KBM-7 (cell line): ENCODE results near the gene SWAP70.
A peak's percentile ranks its signal among the peaks of the same experiment; 100 is the strongest.
"Not testable (repeated sequence)": the region's sequence is repeated elsewhere in the genome, so short reads cannot be mapped to it uniquely, and the experiment has no call there.

Source experiments
- DNase-seq: peaks from one replicate; pipeline ENCODE4 v3.0.0-alpha.2; 2015
- in situ Hi-C: fragments of 300-500 bp; cut with MboI; formaldehyde crosslinking; loops from 2 replicates; pipeline ENCODE4 v1.14.3; 2020; ENCODE audit warnings: low sequenced_read_pairs, low pct_unique_long_range_greater_than_20kb, mixed read lengths

SWAP70 gene

GRCh38 chr11:9739123-9739900, 75.4 kb downstream of the SWAP70 start:
- peak; percentile 81 for DNase-seq
- in situ Hi-C loops, result no loop called here

- no peak for DNase-seq
- in situ Hi-C loops, result loop anchor here (10.0 kb wide), 1 partner anchor 126 kb away; no protein-coding TSS in a partner anchor
Observed at GRCh38 chr11:9740202-9740883, 76.5 kb downstream of the SWAP70 start.

- in situ Hi-C loops, result loop anchor here (10.0 kb wide), 1 partner anchor 126 kb away; no protein-coding TSS in a partner anchor
- DNase-seq, result no peak
Observed at GRCh38 chr11:9741260-9741659, 77.4 kb downstream of the SWAP70 start.

- DNase-seq, result not testable (repeated sequence)
- in situ Hi-C loops, result loop anchor here (10.0 kb wide), 1 partner anchor 129 kb away; no protein-coding TSS in a partner anchor
Observed at GRCh38 chr11:9743512-9743911, 79.6 kb downstream of the SWAP70 start.

GRCh38 chr11:9745411-9746211, 81.7 kb downstream of the SWAP70 start:
- DNase-seq, result no peak
- in situ Hi-C loops, result loop anchor here (10.0 kb wide), 1 partner anchor 131 kb away; no protein-coding TSS in a partner anchor

GRCh38 chr11:9747229-9747628, 83.4 kb downstream of the SWAP70 start:
- no peak for DNase-seq
- in situ Hi-C loops, result loop anchor here (10.0 kb wide), 1 partner anchor 132 kb away; no protein-coding TSS in a partner anchor

GRCh38 chr11:9747828-9748227, 84.0 kb downstream of the SWAP70 start:
- DNase-seq, result no peak
- in situ Hi-C loops, result loop anchor here (10.0 kb wide), 1 partner anchor 133 kb away; no protein-coding TSS in a partner anchor

- in situ Hi-C loops, result loop anchor here (10.0 kb wide), 1 partner anchor 134 kb away; no protein-coding TSS in a partner anchor
- peak; percentile 91 for DNase-seq
Observed at GRCh38 chr11:9748361-9748970, 84.6 kb downstream of the SWAP70 start.

GRCh38 chr11:9750551-9750950, 86.7 kb downstream of the SWAP70 start:
- in situ Hi-C loops, result loop anchor here (25.0 kb wide), 2 partner anchors 212 to 562 kb away; partner anchors contain the start of gene ADM
- no peak for DNase-seq

- DNase-seq, result no peak
- in situ Hi-C loops, result loop anchor here (25.0 kb wide), 2 partner anchors 210 to 560 kb away; partner anchors contain the start of gene ADM
Observed at GRCh38 chr11:9752091-9752490, 88.2 kb downstream of the SWAP70 start.

- in situ Hi-C loops, result loop anchor here (25.0 kb wide), 2 partner anchors 209 to 559 kb away; partner anchors contain the start of gene ADM
- DNase-seq, result peak; percentile 37
Observed at GRCh38 chr11:9753021-9753420, 89.1 kb downstream of the SWAP70 start.

GRCh38 chr11:9754010-9754471, 90.2 kb downstream of the SWAP70 start:
- DNase-seq, result no peak
- in situ Hi-C loops, result loop anchor here (25.0 kb wide), 2 partner anchors 208 to 558 kb away; partner anchors contain the start of gene ADM

- no peak for DNase-seq
- in situ Hi-C loops, result loop anchor here (25.0 kb wide), 2 partner anchors 207 to 557 kb away; partner anchors contain the start of gene ADM
Observed at GRCh38 chr11:9755561-9756185, 91.8 kb downstream of the SWAP70 start.

GRCh38 chr11:9756461-9756860, 92.6 kb downstream of the SWAP70 start:
- in situ Hi-C loops, result loop anchor here (25.0 kb wide), 2 partner anchors 206 to 556 kb away; partner anchors contain the start of gene ADM
- DNase-seq, result no peak

- in situ Hi-C loops, result loop anchor here (25.0 kb wide), 2 partner anchors 205 to 555 kb away; partner anchors contain the start of gene ADM
- DNase-seq, result no peak
Observed at GRCh38 chr11:9756878-9757277, 93.0 kb downstream of the SWAP70 start.

GRCh38 chr11:9757809-9758636, 94.1 kb downstream of the SWAP70 start:
- DNase-seq, result peak; percentile 86
- in situ Hi-C loops, result loop anchor here (25.0 kb wide), 2 partner anchors 204 to 554 kb away; partner anchors contain the start of gene ADM
